ENCODE data around the gene B3GNT3. TPM values are rescaled to one million over a fixed set of nuclear protein-coding genes. Genes with fewer than 3 reads are reported as not detected.

Gene B3GNT3
- total RNA-seq, 5 donors from 2014 or later (not counting 1 experiment from before 2014, with no cell fraction given): 0.12 to 1.2 (median 0.79) TPM

GRCh38 chr19:17751912-17752273, 43.0 kb upstream of the B3GNT3 start:
- no peaks in the 10 kb centered on the region for H3K27me3 Mint-ChIP-seq
- H3K27ac Mint-ChIP-seq: peak overlapping the region; percentile 94 to 97

GRCh38 chr19:17752865-17753639, 41.9 kb upstream of the B3GNT3 start:
- DNase-seq: no peak
- Histone ChIP-seq H3K4me3 (ENCODE audit: control insufficient read depth in 1 of 2, extremely low read depth in 1 of 2, low read length in 1 of 2) (no peak overlapping the region), H3K36me3 (ENCODE audit: control insufficient read depth in 2 of 2, extremely low read depth in 1 of 2, insufficient read depth in 1 of 2, low read length in 1 of 2) (peaks cover 13 to 36% of the 10 kb centered on the region in 2 donors), H3K9me3 (no peaks in the 10 kb centered on the region), H3K27me3 (replicated peaks in 1 of 2; ENCODE audit: control insufficient read depth in 2 of 2, extremely low read depth in 1 of 2, insufficient read depth in 2 of 2, low read length in 1 of 2) (no peaks in the 10 kb centered on the region), H3K4me1 (ENCODE audit: control insufficient read depth in 1 of 2, extremely low read depth in 1 of 2, insufficient read depth in 2 of 2, low read length in 2 of 2) (peaks cover 26 to 77% of the 10 kb centered on the region in 2 experiments), H3K27ac (ENCODE audit: low read length) (no peak overlapping the region)
- Mint-ChIP-seq H3K36me3 (peaks cover 21% of the 10 kb centered on the region), H3K27ac (peak overlapping the region in 1 of 2 donors; percentile 48), H3K4me1 (peaks cover 54 to 72% (median 57%) of the 10 kb centered on the region in 3 donors), H3K9me3 (no peaks in the 10 kb centered on the region), H3K27me3 (no peaks in the 10 kb centered on the region), H3K4me3 (no peak overlapping the region)
- ChIA-PET CTCF (interaction anchor here in 1 of 2 donors (0.7 kb wide), 1 partner anchor 185 kb away, joined by 5 read pairs; no protein-coding TSS in a partner anchor), POLR2A (no interaction called here)
- ATAC-seq (replicated peaks in 1 of 4): no peak
- 100% methylated on average over 2 of the region's 7 CpGs for WGBS (ENCODE audit: insufficient coverage)

More at GRCh38 chr19:17751912-17752273, 43.0 kb upstream of the B3GNT3 start:
- no peaks in the 10 kb centered on the region for H3K27me3 ChIP-seq (replicated peaks in 1 of 2; ENCODE audit: control insufficient read depth in 2 of 2, extremely low read depth in 1 of 2, insufficient read depth in 2 of 2, low read length in 1 of 2)
- Mint-ChIP-seq H3K4me1 (peaks cover 56 to 73% (median 58%) of the 10 kb centered on the region in 3 donors), H3K36me3 (peaks cover 16% of the 10 kb centered on the region), H3K9me3 (no peaks in the 10 kb centered on the region), H3K4me3 (peak overlapping the region; percentile 92 to 97 (median 94))
- H3K4me3 ChIP-seq (ENCODE audit: control insufficient read depth in 1 of 2, extremely low read depth in 1 of 2, low read length in 1 of 2): peak overlapping the region; percentile 81 to 82
- ChIA-PET CTCF (interaction anchor here (0.7 to 1.0 kb wide), 2 partner anchors 179 to 186 kb away, joined by 4 to 5 read pairs; no protein-coding TSS in a partner anchor), POLR2A (interaction anchor here in 1 of 2 donors (0.6 kb wide), 1 partner anchor 1161 kb away, joined by 4 read pairs; no protein-coding TSS in a partner anchor)
- WGBS (ENCODE audit: insufficient coverage): 0% methylated on average over 2 of the region's 2 CpGs
- H3K4me1 ChIP-seq (ENCODE audit: control insufficient read depth in 1 of 2, extremely low read depth in 1 of 2, insufficient read depth in 2 of 2, low read length in 2 of 2): peaks cover 29 to 86% of the 10 kb centered on the region in 2 experiments
- ATAC-seq (replicated peaks in 1 of 4) (no peak), DNase-seq (peak in 1 of 35 experiments; percentile 26)
- peak overlapping the region; percentile 80 for H3K27ac ChIP-seq (ENCODE audit: low read length)
- H3K36me3 ChIP-seq (ENCODE audit: control insufficient read depth in 2 of 2, extremely low read depth in 1 of 2, insufficient read depth in 1 of 2, low read length in 1 of 2): peaks cover 6 to 30% of the 10 kb centered on the region in 2 donors
- no peaks in the 10 kb centered on the region for H3K9me3 ChIP-seq

- CTCF ChIA-PET: no interaction called here
- ATAC-seq (replicated peaks in 1 of 4) (no peak), DNase-seq (no peak)
- Histone ChIP-seq H3K4me1 (ENCODE audit: control insufficient read depth in 1 of 2, extremely low read depth in 1 of 2, insufficient read depth in 2 of 2, low read length in 2 of 2) (peaks cover 21 to 68% of the 10 kb centered on the region in 2 experiments), H3K9me3 (no peaks in the 10 kb centered on the region), H3K36me3 (ENCODE audit: control insufficient read depth in 2 of 2, extremely low read depth in 1 of 2, insufficient read depth in 1 of 2, low read length in 1 of 2) (peaks cover 13 to 36% of the 10 kb centered on the region in 2 donors), H3K27ac (ENCODE audit: low read length) (no peak overlapping the region), H3K27me3 (replicated peaks in 1 of 2; ENCODE audit: control insufficient read depth in 2 of 2, extremely low read depth in 1 of 2, insufficient read depth in 2 of 2, low read length in 1 of 2) (no peaks in the 10 kb centered on the region), H3K4me3 (ENCODE audit: control insufficient read depth in 1 of 2, extremely low read depth in 1 of 2, low read length in 1 of 2) (no peak overlapping the region)
- POLR2A ChIA-PET: no interaction called here
- 95% methylated on average over 9 of the region's 9 CpGs for WGBS (ENCODE audit: insufficient coverage)
- peaks cover 48 to 66% (median 52%) of the 10 kb centered on the region in 3 donors for H3K4me1 Mint-ChIP-seq
- H3K36me3 Mint-ChIP-seq: peaks cover 24% of the 10 kb centered on the region
- peak overlapping the region; percentile 15 to 28 for H3K27ac Mint-ChIP-seq
- no peak overlapping the region for H3K4me3 Mint-ChIP-seq
- H3K9me3 Mint-ChIP-seq: no peaks in the 10 kb centered on the region
- H3K27me3 Mint-ChIP-seq: no peaks in the 10 kb centered on the region
These were observed 41.0 kb upstream of the B3GNT3 start for GRCh38 chr19:17753976-17754375.

- no peaks in the 10 kb centered on the region for H3K27me3 ChIP-seq (replicated peaks in 1 of 2; ENCODE audit: control insufficient read depth in 2 of 2, extremely low read depth in 1 of 2, insufficient read depth in 2 of 2, low read length in 1 of 2)
- CTCF ChIA-PET: interaction anchor here (0.5 to 0.6 kb wide), 2 partner anchors 43 to 426 kb away, joined by 3 to 6 read pairs; no protein-coding TSS in a partner anchor
- H3K4me3 ChIP-seq (ENCODE audit: control insufficient read depth in 1 of 2, extremely low read depth in 1 of 2, low read length in 1 of 2): no peak overlapping the region
- no peaks in the 10 kb centered on the region for H3K9me3 Mint-ChIP-seq
- 92% methylated on average over 4 of the region's 5 CpGs for WGBS (ENCODE audit: insufficient coverage)
- peaks cover 39 to 61% (median 43%) of the 10 kb centered on the region in 3 donors for H3K4me1 Mint-ChIP-seq
- H3K27me3 Mint-ChIP-seq: no peaks in the 10 kb centered on the region
- no peaks in the 10 kb centered on the region for H3K9me3 ChIP-seq
- ATAC-seq (replicated peaks in 1 of 4) (no peak), DNase-seq (no peak)
- peaks cover 24% of the 10 kb centered on the region for H3K36me3 Mint-ChIP-seq
- peak overlapping the region; percentile 81 for H3K27ac Mint-ChIP-seq
- no peak overlapping the region for H3K27ac ChIP-seq (ENCODE audit: low read length)
- H3K4me1 ChIP-seq (ENCODE audit: control insufficient read depth in 1 of 2, extremely low read depth in 1 of 2, insufficient read depth in 2 of 2, low read length in 2 of 2): peaks cover 15 to 59% of the 10 kb centered on the region in 2 experiments
- POLR2A ChIA-PET: no interaction called here
- peaks cover 13 to 36% of the 10 kb centered on the region in 2 donors for H3K36me3 ChIP-seq (ENCODE audit: control insufficient read depth in 2 of 2, extremely low read depth in 1 of 2, insufficient read depth in 1 of 2, low read length in 1 of 2)
- H3K4me3 Mint-ChIP-seq: peak overlapping the region in 1 of 3 donors; percentile 39
These were observed 40.1 kb upstream of the B3GNT3 start for GRCh38 chr19:17754634-17755442.

- H3K27me3 Mint-ChIP-seq: no peaks in the 10 kb centered on the region
- DNase-seq (no peak), ATAC-seq (replicated peaks in 1 of 4) (no peak)
- Histone ChIP-seq H3K27me3 (replicated peaks in 1 of 2; ENCODE audit: control insufficient read depth in 2 of 2, extremely low read depth in 1 of 2, insufficient read depth in 2 of 2, low read length in 1 of 2) (no peaks in the 10 kb centered on the region), H3K4me1 (ENCODE audit: control insufficient read depth in 1 of 2, extremely low read depth in 1 of 2, insufficient read depth in 2 of 2, low read length in 2 of 2) (peaks cover 12 to 53% of the 10 kb centered on the region in 2 experiments), H3K9me3 (no peaks in the 10 kb centered on the region), H3K4me3 (ENCODE audit: control insufficient read depth in 1 of 2, extremely low read depth in 1 of 2, low read length in 1 of 2) (no peak overlapping the region), H3K27ac (ENCODE audit: low read length) (peak overlapping the region; percentile 4), H3K36me3 (ENCODE audit: control insufficient read depth in 2 of 2, extremely low read depth in 1 of 2, insufficient read depth in 1 of 2, low read length in 1 of 2) (peaks cover 13 to 36% of the 10 kb centered on the region in 2 donors)
- no CpG with 5 or more reads among the region's 1 CpG for WGBS (ENCODE audit: insufficient coverage)
- ChIA-PET POLR2A (no interaction called here), CTCF (interaction anchor here in 1 of 2 donors (0.5 to 0.7 kb wide), 2 partner anchors 43 to 95 kb away, joined by 3 read pairs; no protein-coding TSS in a partner anchor)
- peaks cover 28% of the 10 kb centered on the region for H3K36me3 Mint-ChIP-seq
- peaks cover 36 to 57% (median 38%) of the 10 kb centered on the region in 3 donors for H3K4me1 Mint-ChIP-seq
- H3K4me3 Mint-ChIP-seq: no peak overlapping the region
- no peaks in the 10 kb centered on the region for H3K9me3 Mint-ChIP-seq
- peak overlapping the region; percentile 61 to 81 for H3K27ac Mint-ChIP-seq
These were observed 39.5 kb upstream of the B3GNT3 start for GRCh38 chr19:17755443-17755890.
